ENCODE results near the gene LATS2. TPM values are rescaled to one million over a fixed set of nuclear protein-coding genes. Genes with fewer than 3 reads are reported as not detected.

The LATS2 gene
- total RNA-seq, 1 experiment from 2014 or later = 18.8 TPM

GRCh38 chr13:20998649-20999415 lies 62.6 kb downstream of the LATS2 start:
- ATAC-seq (no peak), DNase-seq (ENCODE audit: low read depth, low spot score) (no peak)
- Histone ChIP-seq H3K4me3 (replicated peaks in 1 of 2; ENCODE audit: low read depth in 1 of 2, low read length in 2 of 2) (no peak overlapping the region), H3K36me3 (ENCODE audit: control insufficient read depth in 1 of 2, insufficient read depth in 2 of 2, low read length in 2 of 2) (no peaks in the 10 kb centered on the region; a peak in 1 of 4 replicates), H4K20me1 (ENCODE audit: insufficient read depth) (no peaks in the 10 kb centered on the region), H3K9me2 (ENCODE audit: insufficient read depth) (no peaks in the 10 kb centered on the region), H3K4me1 (ENCODE audit: control insufficient read depth in 1 of 2, insufficient read depth in 2 of 2, low read length in 2 of 2) (no peaks in the 10 kb centered on the region), H3K79me2 (ENCODE audit: insufficient read depth, low read length) (peaks cover 38% of the 10 kb centered on the region), H3K27ac (ENCODE audit: low read depth, low read length) (no peak overlapping the region), H2AFZ (ENCODE audit: low read depth, low read length, poor library complexity, severe bottlenecking) (no peak overlapping the region), H3K9ac (ENCODE audit: low read length) (no peak overlapping the region), H3K4me2 (ENCODE audit: low read length) (no peak overlapping the region), H3K27me3 (ENCODE audit: insufficient read depth, low read length) (no peaks in the 10 kb centered on the region), H3K9me3 (ENCODE audit: control insufficient read depth in 1 of 2, insufficient read depth in 1 of 2, low read depth in 1 of 2, low read length in 2 of 2) (no peaks in the 10 kb centered on the region)
- intact Hi-C loops (cut with micrococcal nuclease) = no loop called here
- CTCF ChIA-PET = no interaction called here
- RAD21 ChIA-PET (ENCODE audit: low non-redundant PET in 1 of 2, low total read pairs in 2 of 2, uncharacterized antibody in 2 of 2, unreplicated experiment in 2 of 2) = no interaction called here
- no TSS peak for BruUV-seq (replicated peaks)
- TF ChIP-seq TCF7L2 (IDR thresholded peaks at IDR 0.05; ENCODE audit: borderline replicate concordance, extremely low read depth, insufficient read depth, insufficient read length) (no peak), EZH2phosphoT487 (IDR thresholded peaks at IDR 0.05; ENCODE audit: borderline replicate concordance) (no peak), ZFX (IDR thresholded peaks at IDR 0.05) (no peak), SP1 (IDR thresholded peaks at IDR 0.05; ENCODE audit: low read depth) (no peak), ZBTB33 (IDR thresholded peaks at IDR 0.05; ENCODE audit: extremely low read depth, insufficient replicate concordance, low read length) (no peak)
- POLR2A ChIA-PET = no interaction called here

Measured in HCT116 (cell line).